Ascending aorta (tissue), 2 donors: ENCODE measurements around the gene PRR33. TPM values are rescaled to one million over a fixed set of nuclear protein-coding genes. Genes with fewer than 3 reads are reported as not detected.

Experiments
- DNase-seq, 2 donors: peaks; one replicate each; pipeline ENCODE4 v3.0.0-alpha.2; 2019; ENCODE audit warnings: low spot score in 2 of 2
- H3K27ac ChIP-seq, 2 donors: fragments of 200-600 bp; sonication (generic); one replicate each; pipeline ENCODE4 v1.5.1; 2016 to 2017; ENCODE audit warnings: mild to moderate bottlenecking in 1 of 2
- H3K27me3 ChIP-seq: fragments of 200-600 bp; sonication (generic); one replicate; pipeline ENCODE4 v1.5.1; 2017
- H3K36me3 ChIP-seq, 2 donors: fragments of 200-600 bp; sonication (generic); one replicate each; pipeline ENCODE4 v1.5.1; 2016
- H3K4me1 ChIP-seq, 2 donors: fragments of 200-600 bp; sonication (generic); one replicate each; pipeline ENCODE4 v1.5.1; 2016 to 2017; ENCODE audit warnings: mild to moderate bottlenecking in 1 of 2
- H3K4me3 ChIP-seq, 2 donors: fragments of 200-600 bp; sonication (generic); one replicate each; pipeline ENCODE4 v1.5.1; 2016 to 2017; ENCODE audit warnings: mild to moderate bottlenecking in 1 of 2
- H3K9me3 ChIP-seq, 2 donors: fragments of 200-600 bp; sonication (generic); one replicate each; pipeline ENCODE4 v1.5.1; 2016
- CTCF ChIP-seq, 3 experiments: fragments of 200-600 bp in 2 of 3; fragments of 450-650 bp in 1 of 3; sonication (generic) in 2 of 3; IDR thresholded peaks; one replicate each; pipeline ENCODE4 v1.5.1; 2016 to 2019; ENCODE audit warnings: antibody characterized with exemption in 3 of 3, mild to moderate bottlenecking in 1 of 3, moderate library complexity in 1 of 3
- intact Hi-C: fragments of 100-400 bp; cut with DNase I; formaldehyde crosslinking; loops from one replicate; pipeline ENCODE4 v1.15.1; 2023
- total RNA-seq: library from RNA; depleted of rRNA; stranded (reverse); fragments of >200 nt; gene quantifications from one replicate; pipeline ENCODE4 v1.1.0, GENCODE V29; 2016

The PRR33 gene
- total RNA-seq, 1 donor from 2014 or later: not detected

GRCh38 chr11:1896923-1897322 lies 5.2 kb upstream of the PRR33 start:
- intact Hi-C loops: loop anchor here (10.0 kb wide), 1 partner anchor 48 kb away; the partner anchor contains the start of gene MRPL23

GRCh38 chr11:1896468-1896867 lies 4.8 kb upstream of the PRR33 start:
- H3K4me1 ChIP-seq: no peaks in the 10 kb centered on the region
- DNase-seq: no peak
- no peak for TF ChIP-seq CTCF (IDR thresholded peaks at IDR 0.05)
- intact Hi-C loops: loop anchor here (10.0 kb wide), 1 partner anchor 48 kb away; the partner anchor contains the start of gene MRPL23
- no peaks in the 10 kb centered on the region for H3K9me3 ChIP-seq
- H3K27me3 ChIP-seq: no peaks in the 10 kb centered on the region
- H3K4me3 ChIP-seq: no peak overlapping the region
- H3K27ac ChIP-seq: no peak overlapping the region
- H3K36me3 ChIP-seq: no peaks in the 10 kb centered on the region

More at GRCh38 chr11:1896923-1897322, 5.2 kb upstream of the PRR33 start:
- Histone ChIP-seq H3K4me3 (no peak overlapping the region), H3K9me3 (no peaks in the 10 kb centered on the region), H3K36me3 (no peaks in the 10 kb centered on the region), H3K4me1 (no peaks in the 10 kb centered on the region), H3K27ac (no peak overlapping the region), H3K27me3 (no peaks in the 10 kb centered on the region)
- no peak for DNase-seq
- TF ChIP-seq CTCF (IDR thresholded peaks at IDR 0.05): no peak

GRCh38 chr11:1894759-1895158 lies 3.1 kb upstream of the PRR33 start:
- H3K4me1 ChIP-seq: no peaks in the 10 kb centered on the region
- no peaks in the 10 kb centered on the region for H3K36me3 ChIP-seq
- no peak overlapping the region for H3K4me3 ChIP-seq
- H3K9me3 ChIP-seq: no peaks in the 10 kb centered on the region
- DNase-seq: no peak
- TF ChIP-seq CTCF (IDR thresholded peaks at IDR 0.05): no peak
- no peaks in the 10 kb centered on the region for H3K27me3 ChIP-seq
- intact Hi-C loops: loop anchor here (10.0 kb wide), 1 partner anchor 50 kb away; the partner anchor contains the start of gene MRPL23
- H3K27ac ChIP-seq: no peak overlapping the region

GRCh38 chr11:1893581-1894359 lies 2.1 kb upstream of the PRR33 start:
- H3K4me3 ChIP-seq: no peak overlapping the region
- H3K9me3 ChIP-seq: no peaks in the 10 kb centered on the region
- no peak overlapping the region for H3K27ac ChIP-seq
- intact Hi-C loops: loop anchor here (1.0 to 10.0 kb wide), 2 partner anchors 23 to 51 kb away; partner anchors contain the start of gene MRPL23
- DNase-seq: no peak
- peaks cover 0 to 3% of the 10 kb centered on the region in 2 donors for H3K36me3 ChIP-seq
- no peak for TF ChIP-seq CTCF (IDR thresholded peaks at IDR 0.05)
- no peaks in the 10 kb centered on the region for H3K4me1 ChIP-seq
- no peaks in the 10 kb centered on the region for H3K27me3 ChIP-seq

- TF ChIP-seq CTCF (IDR thresholded peaks at IDR 0.05): no peak
- H3K4me3 ChIP-seq: no peak overlapping the region
- DNase-seq: no peak
- H3K4me1 ChIP-seq: no peaks in the 10 kb centered on the region
- H3K27me3 ChIP-seq: no peaks in the 10 kb centered on the region
- H3K27ac ChIP-seq: no peak overlapping the region
- no peaks in the 10 kb centered on the region for H3K9me3 ChIP-seq
- intact Hi-C loops: loop anchor here (10.0 kb wide), 1 partner anchor 52 kb away; the partner anchor contains the start of gene MRPL23
- H3K36me3 ChIP-seq: peaks cover 0 to 10% of the 10 kb centered on the region in 2 donors
Observed at GRCh38 chr11:1892558-1892957, 863 bp upstream of the PRR33 start.
